ENCODE measurements around the gene DLGAP1. TPM values are rescaled to one million over a fixed set of nuclear protein-coding genes. Genes with fewer than 3 reads are reported as not detected.

The DLGAP1 gene
- total and polyA plus RNA-seq, 10 of the 15 experiments (the other 5 are each of a cell fraction or from before 2014, with no cell fraction given), result 0.23 to 27.6 (median 1.9) TPM

- WGBS (ENCODE audit: insufficient coverage, insufficient replicate concordance, low lambda C conversion rate, missing lambda C conversion rate), result 40% methylated on average over 5 of the region's 5 CpGs
- H3K4me1 ChIP-seq (ENCODE audit: control insufficient read depth, insufficient read depth, low read length), result no peaks in the 10 kb centered on the region
These were observed 146.5 kb downstream of the DLGAP1 start for GRCh38 chr18:4308576-4308975.

More at GRCh38 chr18:4308576-4308975, 146.5 kb downstream of the DLGAP1 start:
- no peaks in the 10 kb centered on the region; the same call in 2 of the 3 replicates for H3K9me3 ChIP-seq (replicated peaks; ENCODE audit: control insufficient read depth, insufficient read depth, low read length)
- ChIA-PET RAD21 (ENCODE audit: unreplicated experiment) (interaction anchor here (0.9 to 1.7 kb wide), 3 partner anchors 9 to 37 kb away, joined by 3 to 7 read pairs (median 3); no protein-coding TSS in a partner anchor), SMC1A (ENCODE audit: uncharacterized antibody, unreplicated experiment) (interaction anchor here (0.8 to 4.9 kb wide), 12 partner anchors 10 to 123 kb away, joined by 3 to 23 read pairs (median 4); no protein-coding TSS in a partner anchor), CTCF (interaction anchor here (0.7 to 1.7 kb wide), 4 partner anchors 10 to 136 kb away, joined by 3 to 7 read pairs (median 4); no protein-coding TSS in a partner anchor), POLR2A (interaction anchor here (0.9 to 1.5 kb wide), 4 partner anchors 9 to 19 kb away, joined by 3 to 5 read pairs (median 4); no protein-coding TSS in a partner anchor)
- in situ Hi-C loops (cut with MboI) (no loop called here), intact Hi-C loops (cut with micrococcal nuclease; ENCODE audit: unreplicated experiment) (no loop called here)
- ATAC-seq, result no peak
- TF ChIP-seq SREBF2 (IDR thresholded peaks at IDR 0.05; ENCODE audit: low read length), result no peak
- no peak for TF ChIP-seq PBX3 (IDR thresholded peaks at IDR 0.05; ENCODE audit: insufficient replicate concordance, low read depth, low read length)
- no peak for TF ChIP-seq KAT2A (conservative IDR thresholded peaks at IDR 0.05; ENCODE audit: control insufficient read depth, low read depth, low read length)
- no peak for TF ChIP-seq NR2F1 (conservative IDR thresholded peaks at IDR 0.05)
- no peak for TF ChIP-seq SP1 (IDR thresholded peaks at IDR 0.05; ENCODE audit: low read depth, low read length)
- TF ChIP-seq, protein P1, sequence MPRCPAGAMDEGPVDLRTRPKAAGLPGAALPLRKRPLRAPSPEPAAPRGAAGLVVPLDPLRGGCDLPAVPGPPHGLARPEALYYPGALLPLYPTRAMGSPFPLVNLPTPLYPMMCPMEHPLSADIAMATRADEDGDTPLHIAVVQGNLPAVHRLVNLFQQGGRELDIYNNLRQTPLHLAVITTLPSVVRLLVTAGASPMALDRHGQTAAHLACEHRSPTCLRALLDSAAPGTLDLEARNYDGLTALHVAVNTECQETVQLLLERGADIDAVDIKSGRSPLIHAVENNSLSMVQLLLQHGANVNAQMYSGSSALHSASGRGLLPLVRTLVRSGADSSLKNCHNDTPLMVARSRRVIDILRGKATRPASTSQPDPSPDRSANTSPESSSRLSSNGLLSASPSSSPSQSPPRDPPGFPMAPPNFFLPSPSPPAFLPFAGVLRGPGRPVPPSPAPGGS (IDR thresholded peaks at IDR 0.05; ENCODE audit: borderline replicate concordance, insufficient read depth, low read depth, low read length, poor library complexity, severe bottlenecking), result no peak
- no peak for TF ChIP-seq TBL1XR1 (IDR thresholded peaks at IDR 0.05; ENCODE audit: low read depth, low read length)
- no peak for TF ChIP-seq IKZF2 (IDR thresholded peaks at IDR 0.05)
- TF ChIP-seq MTA2 (IDR thresholded peaks at IDR 0.05; ENCODE audit: low read depth), result no peak
- TF ChIP-seq RAD51 (IDR thresholded peaks at IDR 0.05), result no peak
- TF ChIP-seq CBX3 (IDR thresholded peaks at IDR 0.05; ENCODE audit: borderline replicate concordance, low read depth), result no peak
- no peak for TF ChIP-seq RELB (IDR thresholded peaks at IDR 0.05; ENCODE audit: low read depth)
- no peak for FAIRE-seq
- H3K79me2 ChIP-seq (ENCODE audit: control insufficient read depth, insufficient read depth, low read length), result no peaks in the 10 kb centered on the region
- no peaks in the 10 kb centered on the region for H4K20me1 ChIP-seq (ENCODE audit: control insufficient read depth, insufficient read depth)
- no TSS peak for BruUV-seq (replicated peaks)
- DNase-seq (ENCODE audit: low read depth, low spot score), result no peak
- no peak overlapping the region for H2AFZ ChIP-seq (ENCODE audit: control insufficient read depth, low read depth, low read length)
- H3K4me2 ChIP-seq (ENCODE audit: control insufficient read depth, insufficient read depth), result no peak overlapping the region
- H3K9ac ChIP-seq (ENCODE audit: control insufficient read depth, insufficient read depth, low read length), result no peak overlapping the region
- no peaks in the 10 kb centered on the region; a peak in 1 of 4 replicates for H3K36me3 ChIP-seq (ENCODE audit: control insufficient read depth in 2 of 2, insufficient read depth in 2 of 2, low read length in 1 of 2)
- H3K27ac ChIP-seq (ENCODE audit: control insufficient read depth, insufficient read depth), result no peak overlapping the region
- H3K4me3 ChIP-seq, result no peak overlapping the region
- no peaks in the 10 kb centered on the region for H3K27me3 ChIP-seq (replicated peaks in 1 of 2; ENCODE audit: control insufficient read depth in 2 of 2, insufficient read depth in 2 of 2, low read length in 1 of 2)
